HG03378 (cell line): ENCODE data around the gene THPO.

Source experiments
- ATAC-seq: cut with Tn5 transposase; IDR thresholded peaks from one replicate; pipeline ENCODE4 v1.9.1; 2021; ENCODE audit warnings: mild to moderate bottlenecking, moderate library complexity; ENCODE audit not compliant: unreplicated experiment

The THPO gene

GRCh38 chr3:184377882-184378445 lies at the start of gene THPO:
Gene THPO, minus strand, starts transcription at chr3:184378207. Its CDS starts 1,948 bp downstream, at chr3:184376259.
- no peak for ATAC-seq

- no peak for ATAC-seq
Measured at GRCh38 chr3:184426691-184427141, 48.7 kb upstream of the THPO start.

GRCh38 chr3:184423561-184423960 lies 45.6 kb upstream of the THPO start:
- no peak for ATAC-seq

GRCh38 chr3:184419171-184419570 lies 41.2 kb upstream of the THPO start:
- no peak for ATAC-seq

GRCh38 chr3:184417619-184418327 lies 39.8 kb upstream of the THPO start:
- peak; percentile 74 for ATAC-seq

GRCh38 chr3:184415203-184415490 lies 37.1 kb upstream of the THPO start:
- no peak for ATAC-seq

GRCh38 chr3:184414418-184415202 lies 36.6 kb upstream of the THPO start:
- ATAC-seq, result no peak

- no peak for ATAC-seq
Measured at GRCh38 chr3:184409946-184410500, 32.0 kb upstream of the THPO start.

GRCh38 chr3:184409331-184409926 lies 31.4 kb upstream of the THPO start:
- no peak for ATAC-seq

- no peak for ATAC-seq
Measured at GRCh38 chr3:184405075-184406030, 27.3 kb upstream of the THPO start.

- ATAC-seq, result no peak
Measured at GRCh38 chr3:184399410-184399809, 21.4 kb upstream of the THPO start.

- ATAC-seq, result no peak
Measured at GRCh38 chr3:184395320-184395660, 17.3 kb upstream of the THPO start.

GRCh38 chr3:184391266-184391665 lies 13.3 kb upstream of the THPO start:
- no peak for ATAC-seq

- no peak for ATAC-seq
Measured at GRCh38 chr3:184389935-184390528, 12.0 kb upstream of the THPO start.

GRCh38 chr3:184389384-184389783 lies 11.4 kb upstream of the THPO start:
- no peak for ATAC-seq

GRCh38 chr3:184388936-184389230 lies 10.9 kb upstream of the THPO start:
- no peak for ATAC-seq

GRCh38 chr3:184388164-184388935 lies 10.3 kb upstream of the THPO start:
- ATAC-seq, result no peak

- no peak for ATAC-seq
Measured at GRCh38 chr3:184387174-184387714, 9.2 kb upstream of the THPO start.
